HepG2 (cell line): ENCODE data around the gene COPS4.

Experiments
- FOXM1 ChIP-seq: sonication (generic); formaldehyde crosslinking; IDR thresholded peaks from 2 replicates; pipeline ENCODE4 v1.5.0; 2020; ENCODE audit warnings: missing genetic modification reagents
- HMGXB4 ChIP-seq, 2 experiments: sonication (generic) in 1 of 2; formaldehyde crosslinking in 1 of 2; IDR thresholded peaks; 2 replicates each; pipeline versions ENCODE4 v1.4.0 to v1.6.1; 2018 to 2020; ENCODE audit warnings: missing genetic modification reagents in 2 of 2, borderline replicate concordance in 1 of 2, low read depth in 1 of 2, mild to moderate bottlenecking in 1 of 2, missing biosample characterization in 1 of 2
- KDM5B ChIP-seq: sonication (generic); formaldehyde crosslinking; IDR thresholded peaks from 2 replicates; pipeline ENCODE4 v1.4.0; 2020; ENCODE audit warnings: missing genetic modification reagents, mild to moderate bottlenecking, borderline replicate concordance
- NPAS2 ChIP-seq: sonication (generic); formaldehyde crosslinking; IDR thresholded peaks from 2 replicates; pipeline ENCODE4 v1.8.0; 2022; ENCODE audit warnings: mild to moderate bottlenecking, missing genetic modification reagents, borderline replicate concordance
- NR3C1 ChIP-seq: sonication (generic); formaldehyde crosslinking; IDR thresholded peaks from 2 replicates; pipeline ENCODE4 v1.4.0; 2020; ENCODE audit warnings: missing genetic modification reagents
- POLR2A ChIP-seq, 2 experiments: IDR thresholded peaks; 2 replicates each; pipeline ENCODE4 v1.6.1; 2011; ENCODE audit warnings: low read depth in 2 of 2, low read length in 2 of 2, mild to moderate bottlenecking in 1 of 2, moderate library complexity in 1 of 2; ENCODE audit not compliant: insufficient read depth in 1 of 2
- SAFB2 ChIP-seq: sonication (generic); formaldehyde crosslinking; IDR thresholded peaks from 2 replicates; pipeline ENCODE4 v1.5.1; 2020; ENCODE audit warnings: missing genetic modification reagents, low read depth, mild to moderate bottlenecking, borderline replicate concordance
- SRSF9 ChIP-seq: fragments of 200-400 bp; formaldehyde crosslinking; IDR thresholded peaks from 2 replicates; pipeline ENCODE4 v1.6.1; 2018; ENCODE audit warnings: borderline replicate concordance, mild to moderate bottlenecking, low read depth, low read length; ENCODE audit not compliant: insufficient read depth, poor library complexity, severe bottlenecking
- ZBTB21 ChIP-seq: sonication (generic); formaldehyde crosslinking; IDR thresholded peaks from 2 replicates; pipeline ENCODE4 v1.4.0; 2020; ENCODE audit warnings: missing genetic modification reagents
- ZHX1 ChIP-seq: sonication (generic); formaldehyde crosslinking; IDR thresholded peaks from 2 replicates; pipeline ENCODE4 v1.8.1; 2022; ENCODE audit warnings: low read depth, mild to moderate bottlenecking, missing genetic modification reagents
- ZNF281 ChIP-seq: sonication (generic); formaldehyde crosslinking; IDR thresholded peaks from 2 replicates; pipeline ENCODE4 v1.4.0; 2020; ENCODE audit warnings: missing genetic modification reagents, borderline replicate concordance
- ZNF407 ChIP-seq: sonication (generic); formaldehyde crosslinking; IDR thresholded peaks from one replicate; pipeline ENCODE4 v1.5.1; 2020; ENCODE audit warnings: mild to moderate bottlenecking, missing genetic modification reagents; ENCODE audit errors: not compliant biosample characterization
- ZZZ3 ChIP-seq: sonication (generic); formaldehyde crosslinking; IDR thresholded peaks from 2 replicates; pipeline ENCODE4 v1.4.0; 2020; ENCODE audit warnings: missing genetic modification reagents, mild to moderate bottlenecking, borderline replicate concordance

- no peak for TF ChIP-seq NR3C1
- no peak for TF ChIP-seq HMGXB4 (CRISPR knock-in tag; IDR thresholded peaks at IDR 0.05; ENCODE audit: borderline replicate concordance in 1 of 2, low read depth in 1 of 2)
- TF ChIP-seq POLR2A (IDR thresholded peaks at IDR 0.05; ENCODE audit: insufficient read depth in 1 of 2, low read depth in 2 of 2, low read length in 2 of 2): no peak
- TF ChIP-seq NPAS2 (CRISPR knock-in tag): no peak
- TF ChIP-seq ZBTB21 (CRISPR knock-in tag): no peak
- no peak for TF ChIP-seq ZNF281 (CRISPR knock-in tag)
- no peak for TF ChIP-seq ZZZ3 (CRISPR knock-in tag)
- no peak for TF ChIP-seq FOXM1 (CRISPR knock-in tag)
- no peak for TF ChIP-seq SAFB2
- no peak for TF ChIP-seq ZNF407 (CRISPR knock-in tag)
- TF ChIP-seq KDM5B: no peak
- no peak for TF ChIP-seq ZHX1
- no peak for TF ChIP-seq SRSF9
Measured at GRCh38 chr4:83093060-83093640, 58.2 kb downstream of the COPS4 start.
